GM12865 (cell line): ENCODE results near the gene PDGFC.

Experiments used
- DNase-seq: peaks from one replicate; pipeline ENCODE4 v3.0.0; 2010; ENCODE audit warnings: low read depth
- H3K4me3 ChIP-seq: 2 replicates; pipeline ENCODE4 v1.5.1; 2011; ENCODE audit warnings: mild to moderate bottlenecking, low read depth, low read length, control low read depth
- CTCF ChIP-seq: IDR thresholded peaks from 2 replicates; pipeline ENCODE4 v1.5.1; 2011; ENCODE audit warnings: low read length, control low read depth, low read depth, inconsistent platforms; ENCODE audit not compliant: insufficient read depth; ENCODE audit errors: missing control alignments

PDGFC gene

GRCh38 chr4:156998500-156999174 is 27.0 kb upstream of the PDGFC start:
- TF ChIP-seq CTCF, result no peak
- no peak overlapping the region for H3K4me3 ChIP-seq

GRCh38 chr4:156992943-156993342 is 21.3 kb upstream of the PDGFC start:
- TF ChIP-seq CTCF, result no peak
- H3K4me3 ChIP-seq, result no peak overlapping the region
- no peak for DNase-seq

More at GRCh38 chr4:156998500-156999174, 27.0 kb upstream of the PDGFC start:
- no peak for DNase-seq

GRCh38 chr4:156991161-156991560 is 19.6 kb upstream of the PDGFC start:
- no peak overlapping the region for H3K4me3 ChIP-seq
- TF ChIP-seq CTCF, result no peak
- no peak for DNase-seq

DNA sequence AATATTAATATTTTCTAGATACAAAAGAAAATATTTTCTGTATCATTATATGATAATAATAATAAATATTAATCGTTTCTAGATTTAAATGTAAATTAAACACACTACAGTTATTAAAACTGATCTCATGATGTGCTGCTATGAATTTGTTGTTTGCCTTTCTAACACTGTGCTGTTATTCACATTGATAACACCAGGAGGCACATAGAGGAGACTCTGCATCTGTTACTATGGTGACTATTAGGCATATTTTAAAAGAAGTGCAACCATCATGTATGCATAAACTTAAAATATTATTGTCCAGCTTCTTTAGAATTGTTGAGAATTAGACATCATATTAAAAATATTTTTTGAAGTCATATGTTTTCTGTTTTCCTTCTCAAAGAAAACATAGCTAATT is 11.8 kb upstream of the PDGFC start:
- no peak for DNase-seq
- H3K4me3 ChIP-seq, result no peak overlapping the region
- TF ChIP-seq CTCF, result no peak

DNA sequence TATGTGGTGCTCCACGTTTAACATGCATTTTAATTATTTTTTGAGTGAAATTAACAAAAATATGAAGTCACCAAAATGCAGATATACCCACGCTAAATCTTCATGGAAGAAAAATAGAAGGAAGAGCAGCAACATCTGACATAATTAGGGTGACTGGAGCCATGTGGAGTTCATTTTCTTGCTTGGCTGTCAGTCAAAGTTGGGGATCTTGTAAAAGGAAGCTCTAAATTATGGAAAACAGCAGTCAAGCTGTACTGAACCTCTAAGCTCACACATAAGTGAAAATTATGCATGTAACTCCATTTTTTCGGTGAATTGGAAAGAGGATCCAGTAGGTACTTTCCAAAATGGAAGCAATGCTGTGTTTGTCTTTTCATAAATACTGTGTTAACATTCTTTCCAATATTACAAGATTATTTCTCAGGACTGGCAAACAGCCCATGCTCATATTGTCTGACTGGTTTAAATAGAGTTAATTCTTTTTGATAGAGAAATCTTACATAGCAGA is 9.7 kb upstream of the PDGFC start:
- no peak overlapping the region for H3K4me3 ChIP-seq
- TF ChIP-seq CTCF, result no peak
- no peak for DNase-seq

DNA sequence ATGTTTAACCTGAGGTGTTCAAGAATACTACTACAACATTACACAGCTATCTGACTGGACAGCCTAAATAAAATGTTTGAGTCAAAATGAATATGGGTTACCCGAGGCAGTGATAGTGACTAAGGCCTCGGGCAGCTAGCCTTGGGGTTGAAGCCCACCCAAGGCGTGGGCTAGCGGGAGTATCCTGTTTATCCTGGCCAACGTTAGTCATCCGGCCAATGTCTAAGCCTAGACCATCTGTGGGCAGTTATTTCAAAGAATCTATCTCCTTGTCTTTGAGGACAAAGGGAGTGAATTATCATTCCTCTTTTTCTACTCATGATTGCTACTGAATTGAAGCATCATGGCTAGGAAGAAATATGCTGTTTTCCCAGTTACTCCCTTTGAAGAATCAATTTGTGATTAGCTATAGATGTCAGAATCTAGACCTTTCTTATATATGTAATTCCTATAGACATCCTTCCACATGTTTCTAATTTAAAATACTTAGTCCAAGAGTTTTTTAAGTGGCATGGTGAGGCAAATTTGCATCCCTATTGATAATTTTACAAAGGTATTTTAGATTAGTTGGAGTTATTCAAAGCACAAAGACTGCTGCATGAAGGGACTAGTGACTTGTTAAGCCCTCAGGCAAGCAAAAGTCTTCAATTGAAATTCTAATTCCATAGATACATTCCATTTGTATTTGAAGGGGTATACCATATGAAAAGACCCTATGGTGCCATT is 6.0 kb upstream of the PDGFC start:
- no peak for DNase-seq
- no peak overlapping the region for H3K4me3 ChIP-seq
- no peak for TF ChIP-seq CTCF
